ENCODE data around the gene OSBPL6.

- TF ChIP-seq POLR2A (IDR thresholded peaks at IDR 0.05): no peak
- no peak for TF ChIP-seq CTCF (IDR thresholded peaks at IDR 0.05)
These were observed 6.0 kb downstream of the OSBPL6 start for GRCh38 chr2:178200331-178200730.

All from heart left ventricle (tissue), 13 donors.